ENCODE data around the gene ATG12.

GRCh38 chr5:115825948-115826347 lies 15.4 kb downstream of the ATG12 start:
- TF ChIP-seq ZBTB33 (CRISPR knock-in tag; IDR thresholded peaks at IDR 0.05) (no peak), ZNF468 (CRISPR knock-in tag; IDR thresholded peaks at IDR 0.05) (no peak), CTCF (CRISPR knock-in tag; IDR thresholded peaks at IDR 0.05) (no peak), KMT2A (CRISPR knock-in tag; IDR thresholded peaks at IDR 0.05) (no peak), SP1 (IDR thresholded peaks at IDR 0.05) (no peak), SP1 (CRISPR knock-in tag; IDR thresholded peaks at IDR 0.05) (no peak), ZBTB26 (CRISPR knock-in tag; IDR thresholded peaks at IDR 0.05; ENCODE audit: borderline replicate concordance) (no peak), REST (IDR thresholded peaks at IDR 0.05; ENCODE audit: borderline replicate concordance in 1 of 2, low read depth in 1 of 2, low read length in 2 of 2) (no peak), ZFAT (CRISPR knock-in tag; conservative IDR thresholded peaks at IDR 0.05) (no peak), HDAC2 (CRISPR knock-in tag; IDR thresholded peaks at IDR 0.05) (no peak), ZNF780A (CRISPR knock-in tag; IDR thresholded peaks at IDR 0.05) (no peak), JUNB (CRISPR knock-in tag; IDR thresholded peaks at IDR 0.05; ENCODE audit: borderline replicate concordance) (no peak)

All from HepG2 (cell line).